Liver (tissue), 10 donors: ENCODE data around the gene SEC24C. TPM values are rescaled to one million over a fixed set of nuclear protein-coding genes. Genes with fewer than 3 reads are reported as not detected.

ENCODE experiments used
- DNase-seq: peaks from one replicate; pipeline ENCODE4 v3.0.0-alpha.2; 2017; ENCODE audit warnings: low spot score
- H3K27ac ChIP-seq, 2 donors: one replicate each; pipeline ENCODE4 v1.7.0; 2013; ENCODE audit warnings: inconsistent platforms in 2 of 2, low read length in 2 of 2, control low read depth in 1 of 2, low read depth in 1 of 2, mild to moderate bottlenecking in 1 of 2
- H3K27me3 ChIP-seq, 4 donors: one replicate each; pipeline versions ENCODE4 v1.6.1 to v1.7.0; 2013; ENCODE audit warnings: low read length in 3 of 4, inconsistent platforms in 1 of 4, mild to moderate bottlenecking in 1 of 4, moderate library complexity in 1 of 4; ENCODE audit not compliant: control insufficient read depth in 4 of 4, insufficient read depth in 4 of 4
- H3K36me3 ChIP-seq, 4 donors: one replicate each; pipeline versions ENCODE4 v1.6.1 to v1.7.0; 2013; ENCODE audit warnings: low read length in 3 of 4, mild to moderate bottlenecking in 3 of 4, low read depth in 1 of 4, moderate library complexity in 1 of 4; ENCODE audit not compliant: control insufficient read depth in 4 of 4, insufficient read depth in 3 of 4
- H3K4me1 ChIP-seq, 4 donors: one replicate each; pipeline versions ENCODE4 v1.6.1 to v1.7.0; 2013; ENCODE audit warnings: low read length in 3 of 4, mild to moderate bottlenecking in 3 of 4, moderate library complexity in 1 of 4; ENCODE audit not compliant: control insufficient read depth in 4 of 4, insufficient read depth in 4 of 4
- H3K4me3 ChIP-seq, 3 donors: one replicate each; pipeline versions ENCODE4 v1.6.1 to v1.7.0; 2013; ENCODE audit warnings: low read length in 3 of 3, control low read depth in 1 of 3, low read depth in 1 of 3, mild to moderate bottlenecking in 1 of 3
- H3K9ac ChIP-seq, 2 donors: one replicate each; pipeline ENCODE4 v1.7.0; 2013; ENCODE audit warnings: low read length in 2 of 2, mild to moderate bottlenecking in 2 of 2, moderate library complexity in 2 of 2, control low read depth in 1 of 2, low read depth in 1 of 2
- H3K9me3 ChIP-seq, 4 donors: one replicate each; pipeline versions ENCODE4 v1.6.1 to v1.7.0; 2013; ENCODE audit warnings: low read length in 3 of 4; ENCODE audit not compliant: control insufficient read depth in 4 of 4
- EGR1 ChIP-seq, 2 donors: IDR thresholded peaks; 2 replicates each; pipeline ENCODE4 v1.6.1; 2016 to 2018; ENCODE audit warnings: antibody characterized with exemption in 2 of 2, low read depth in 2 of 2
- FOXA1 ChIP-seq: IDR thresholded peaks from 2 replicates; pipeline ENCODE4 v1.6.1; 2016; ENCODE audit warnings: antibody characterized with exemption
- FOXA2 ChIP-seq: IDR thresholded peaks from 2 replicates; pipeline ENCODE4 v1.6.1; 2016; ENCODE audit warnings: antibody characterized with exemption
- GABPA ChIP-seq, 2 donors: IDR thresholded peaks in 1 of 2; conservative IDR thresholded peaks in 1 of 2; 2 replicates each; pipeline ENCODE4 v1.6.1; 2016; ENCODE audit warnings: antibody characterized with exemption in 2 of 2, mild to moderate bottlenecking in 1 of 2, moderate library complexity in 1 of 2
- HNF4A ChIP-seq, 2 donors: conservative IDR thresholded peaks; 2 replicates each; pipeline ENCODE4 v1.6.1; 2016; ENCODE audit warnings: antibody characterized with exemption in 2 of 2, mild to moderate bottlenecking in 2 of 2
- HNF4G ChIP-seq: IDR thresholded peaks from 2 replicates; pipeline ENCODE4 v1.6.1; 2016; ENCODE audit warnings: antibody characterized with exemption
- JUND ChIP-seq, 2 donors: IDR thresholded peaks; 2 replicates each; pipeline ENCODE4 v1.6.1; 2016; ENCODE audit warnings: antibody characterized with exemption in 2 of 2
- NR2F2 ChIP-seq: IDR thresholded peaks from 2 replicates; pipeline ENCODE4 v1.6.1; 2016; ENCODE audit warnings: antibody characterized with exemption
- RAD21 ChIP-seq, 2 donors: IDR thresholded peaks; 2 replicates each; pipeline ENCODE4 v1.6.1; 2016; ENCODE audit warnings: antibody characterized with exemption in 2 of 2, mild to moderate bottlenecking in 2 of 2
- RXRA ChIP-seq, 2 donors: IDR thresholded peaks; 2 replicates each; pipeline ENCODE4 v1.6.1; 2017 to 2018; ENCODE audit warnings: antibody characterized with exemption in 2 of 2, mild to moderate bottlenecking in 1 of 2
- SP1 ChIP-seq: IDR thresholded peaks from 2 replicates; pipeline ENCODE4 v1.6.1; 2018; ENCODE audit warnings: antibody characterized with exemption, mild to moderate bottlenecking
- TAF1 ChIP-seq: conservative IDR thresholded peaks from 2 replicates; pipeline ENCODE4 v1.6.1; 2016; ENCODE audit warnings: antibody characterized with exemption, mild to moderate bottlenecking
- YY1 ChIP-seq: IDR thresholded peaks from 2 replicates; pipeline ENCODE4 v1.6.1; 2016; ENCODE audit warnings: antibody characterized with exemption, mild to moderate bottlenecking
- WGBS: extraction: QIAGEN DNeasy Blood & Tissue Kit; methylation state at CpG from one replicate; pipeline ENCODE4 v1.1.7; 2013; 5-methylcytosine and 5-hydroxymethylcytosine counted together
- polyA plus RNA-seq, 2 donors: library from polyadenylated mRNA; stranded (reverse) in 1 of 2; unstranded in 1 of 2; fragments of 200-250 nt in 1 of 2; fragments of >200 nt in 1 of 2; fragmentation: Nextera tagmentation in 1 of 2; extraction: Ambion mirVana in 1 of 2; gene quantifications; one replicate each; pipeline versions ENCODE4 v1.2.1 to v1.2.3, GENCODE V29; 2013 to 2015
- small RNA-seq: library from RNA; depleted of rRNA; stranded (forward); fragments of <200 nt; gene quantifications from one replicate; pipeline ENCODE3, GENCODE V24; 2014
- total RNA-seq, 2 donors: library from RNA; depleted of rRNA; stranded (reverse); fragments of >200 nt; gene quantifications; one replicate each; pipeline ENCODE4 v1.2.3, GENCODE V29; 2014
- TF ChIP-seq, protein P1 (sequence below): IDR thresholded peaks from 2 replicates; pipeline ENCODE4 v1.6.1; 2016; ENCODE audit warnings: antibody characterized with exemption
- TF ChIP-seq, protein P2 (sequence below): fragments of 150-350 bp; IDR thresholded peaks from 2 replicates; pipeline ENCODE4 v1.5.1; 2017; ENCODE audit warnings: improper control_type of control experiment, low read depth, low read length; ENCODE audit not compliant: missing input control
- TF ChIP-seq, protein P3 (sequence below): IDR thresholded peaks from 2 replicates; pipeline ENCODE4 v1.6.1; 2016; ENCODE audit warnings: antibody characterized with exemption
- TF ChIP-seq, protein P4 (sequence below): IDR thresholded peaks from 2 replicates; pipeline ENCODE4 v1.6.1; 2016; ENCODE audit warnings: antibody characterized with exemption
- TF ChIP-seq, protein P5 (sequence below): IDR thresholded peaks from 2 replicates; pipeline ENCODE4 v1.6.1; 2016; ENCODE audit warnings: antibody characterized with exemption, mild to moderate bottlenecking
- donor health status: healthy.
- donor health status: healthy.
- donor health status: healthy.
- donor health status: healthy.
- donor health status: healthy.

SEC24C gene
- total and polyA plus RNA-seq, 4 donors: 15.0 to 48.1 (median 40.9) TPM

DNA sequence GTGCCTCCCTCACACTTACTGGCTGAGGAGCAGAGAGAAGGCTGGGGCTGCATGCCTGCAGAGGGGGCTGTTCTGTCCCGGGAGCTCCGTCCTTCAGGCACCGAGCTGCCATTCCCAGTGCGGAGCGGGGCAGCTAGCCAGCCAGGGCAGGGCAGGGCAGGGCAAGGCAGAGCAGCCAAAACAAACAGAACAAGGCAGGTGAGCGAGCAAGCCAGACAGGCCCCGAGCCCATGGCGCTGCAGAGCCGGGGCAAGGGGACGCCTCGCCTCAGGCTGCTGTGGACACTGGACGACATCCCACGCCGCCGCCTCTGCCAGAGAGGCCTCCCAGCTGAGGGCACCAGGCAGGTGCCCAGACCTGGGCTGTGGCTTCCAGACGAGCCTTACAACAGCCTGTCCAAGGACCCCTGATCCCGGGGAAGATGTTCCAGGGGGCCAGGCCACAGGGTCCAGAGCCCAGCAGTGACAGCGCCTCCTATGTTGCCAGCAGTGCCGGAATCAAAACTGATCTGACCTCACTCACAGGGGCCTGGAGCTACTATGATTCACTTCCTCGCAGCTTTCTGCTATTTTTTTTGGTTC is 75.4 kb downstream of the SEC24C start:
- DNase-seq: peak; percentile 61
- no peak overlapping the region for H3K9ac ChIP-seq
- 29% methylated on average over 20 of the region's 20 CpGs for WGBS
- H3K27me3 ChIP-seq: no peaks in the 10 kb centered on the region
- no peak overlapping the region for H3K4me3 ChIP-seq
- H3K36me3 ChIP-seq: peaks cover 0 to 5% (median 1%) of the 10 kb centered on the region in 4 donors
- peak overlapping the region; percentile 56 to 81 for H3K27ac ChIP-seq
- no peaks in the 10 kb centered on the region for H3K9me3 ChIP-seq
- H3K4me1 ChIP-seq: peaks cover 18 to 38% (median 35%) of the 10 kb centered on the region in 4 donors
- TF ChIP-seq NR2F2 (peak; percentile 19), TAF1 (no peak), FOXA2 (peak; percentile 86), GABPA (IDR thresholded peaks at IDR 0.05 in 1 of 2, conservative IDR thresholded peaks at IDR 0.05 in 1 of 2) (peak in 1 of 2 donors; percentile 46), HNF4A (conservative IDR thresholded peaks at IDR 0.05) (peak; percentile 81 to 90), SP1 (peak; percentile 90), HNF4G (no peak), EGR1 (IDR thresholded peaks at IDR 0.05; ENCODE audit: low read depth in 2 of 2) (no peak), RXRA (IDR thresholded peaks at IDR 0.05) (peak; percentile 85 to 91), YY1 (peak; percentile 84), FOXA1 (peak; percentile 92), RAD21 (IDR thresholded peaks at IDR 0.05) (peak; percentile 44 to 59), JUND (IDR thresholded peaks at IDR 0.05) (peak in 1 of 2 donors; percentile 58)
- TF ChIP-seq, protein P1, sequence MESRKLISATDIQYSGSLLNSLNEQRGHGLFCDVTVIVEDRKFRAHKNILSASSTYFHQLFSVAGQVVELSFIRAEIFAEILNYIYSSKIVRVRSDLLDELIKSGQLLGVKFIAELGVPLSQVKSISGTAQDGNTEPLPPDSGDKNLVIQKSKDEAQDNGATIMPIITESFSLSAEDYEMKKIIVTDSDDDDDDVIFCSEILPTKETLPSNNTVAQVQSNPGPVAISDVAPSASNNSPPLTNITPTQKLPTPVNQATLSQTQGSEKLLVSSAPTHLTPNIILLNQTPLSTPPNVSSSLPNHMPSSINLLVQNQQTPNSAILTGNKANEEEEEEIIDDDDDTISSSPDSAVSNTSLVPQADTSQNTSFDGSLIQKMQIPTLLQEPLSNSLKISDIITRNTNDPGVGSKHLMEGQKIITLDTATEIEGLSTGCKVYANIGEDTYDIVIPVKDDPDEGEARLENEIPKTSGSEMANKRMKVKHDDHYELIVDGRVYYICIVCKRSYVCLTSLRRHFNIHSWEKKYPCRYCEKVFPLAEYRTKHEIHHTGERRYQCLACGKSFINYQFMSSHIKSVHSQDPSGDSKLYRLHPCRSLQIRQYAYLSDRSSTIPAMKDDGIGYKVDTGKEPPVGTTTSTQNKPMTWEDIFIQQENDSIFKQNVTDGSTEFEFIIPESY: peak; percentile 21
- TF ChIP-seq, protein P2, sequence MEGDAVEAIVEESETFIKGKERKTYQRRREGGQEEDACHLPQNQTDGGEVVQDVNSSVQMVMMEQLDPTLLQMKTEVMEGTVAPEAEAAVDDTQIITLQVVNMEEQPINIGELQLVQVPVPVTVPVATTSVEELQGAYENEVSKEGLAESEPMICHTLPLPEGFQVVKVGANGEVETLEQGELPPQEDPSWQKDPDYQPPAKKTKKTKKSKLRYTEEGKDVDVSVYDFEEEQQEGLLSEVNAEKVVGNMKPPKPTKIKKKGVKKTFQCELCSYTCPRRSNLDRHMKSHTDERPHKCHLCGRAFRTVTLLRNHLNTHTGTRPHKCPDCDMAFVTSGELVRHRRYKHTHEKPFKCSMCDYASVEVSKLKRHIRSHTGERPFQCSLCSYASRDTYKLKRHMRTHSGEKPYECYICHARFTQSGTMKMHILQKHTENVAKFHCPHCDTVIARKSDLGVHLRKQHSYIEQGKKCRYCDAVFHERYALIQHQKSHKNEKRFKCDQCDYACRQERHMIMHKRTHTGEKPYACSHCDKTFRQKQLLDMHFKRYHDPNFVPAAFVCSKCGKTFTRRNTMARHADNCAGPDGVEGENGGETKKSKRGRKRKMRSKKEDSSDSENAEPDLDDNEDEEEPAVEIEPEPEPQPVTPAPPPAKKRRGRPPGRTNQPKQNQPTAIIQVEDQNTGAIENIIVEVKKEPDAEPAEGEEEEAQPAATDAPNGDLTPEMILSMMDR: no peak
- TF ChIP-seq, protein P3, sequence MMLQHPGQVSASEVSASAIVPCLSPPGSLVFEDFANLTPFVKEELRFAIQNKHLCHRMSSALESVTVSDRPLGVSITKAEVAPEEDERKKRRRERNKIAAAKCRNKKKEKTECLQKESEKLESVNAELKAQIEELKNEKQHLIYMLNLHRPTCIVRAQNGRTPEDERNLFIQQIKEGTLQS: no peak
- TF ChIP-seq, protein P4, sequence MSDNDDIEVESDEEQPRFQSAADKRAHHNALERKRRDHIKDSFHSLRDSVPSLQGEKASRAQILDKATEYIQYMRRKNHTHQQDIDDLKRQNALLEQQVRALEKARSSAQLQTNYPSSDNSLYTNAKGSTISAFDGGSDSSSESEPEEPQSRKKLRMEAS: no peak
- TF ChIP-seq, protein P5, sequence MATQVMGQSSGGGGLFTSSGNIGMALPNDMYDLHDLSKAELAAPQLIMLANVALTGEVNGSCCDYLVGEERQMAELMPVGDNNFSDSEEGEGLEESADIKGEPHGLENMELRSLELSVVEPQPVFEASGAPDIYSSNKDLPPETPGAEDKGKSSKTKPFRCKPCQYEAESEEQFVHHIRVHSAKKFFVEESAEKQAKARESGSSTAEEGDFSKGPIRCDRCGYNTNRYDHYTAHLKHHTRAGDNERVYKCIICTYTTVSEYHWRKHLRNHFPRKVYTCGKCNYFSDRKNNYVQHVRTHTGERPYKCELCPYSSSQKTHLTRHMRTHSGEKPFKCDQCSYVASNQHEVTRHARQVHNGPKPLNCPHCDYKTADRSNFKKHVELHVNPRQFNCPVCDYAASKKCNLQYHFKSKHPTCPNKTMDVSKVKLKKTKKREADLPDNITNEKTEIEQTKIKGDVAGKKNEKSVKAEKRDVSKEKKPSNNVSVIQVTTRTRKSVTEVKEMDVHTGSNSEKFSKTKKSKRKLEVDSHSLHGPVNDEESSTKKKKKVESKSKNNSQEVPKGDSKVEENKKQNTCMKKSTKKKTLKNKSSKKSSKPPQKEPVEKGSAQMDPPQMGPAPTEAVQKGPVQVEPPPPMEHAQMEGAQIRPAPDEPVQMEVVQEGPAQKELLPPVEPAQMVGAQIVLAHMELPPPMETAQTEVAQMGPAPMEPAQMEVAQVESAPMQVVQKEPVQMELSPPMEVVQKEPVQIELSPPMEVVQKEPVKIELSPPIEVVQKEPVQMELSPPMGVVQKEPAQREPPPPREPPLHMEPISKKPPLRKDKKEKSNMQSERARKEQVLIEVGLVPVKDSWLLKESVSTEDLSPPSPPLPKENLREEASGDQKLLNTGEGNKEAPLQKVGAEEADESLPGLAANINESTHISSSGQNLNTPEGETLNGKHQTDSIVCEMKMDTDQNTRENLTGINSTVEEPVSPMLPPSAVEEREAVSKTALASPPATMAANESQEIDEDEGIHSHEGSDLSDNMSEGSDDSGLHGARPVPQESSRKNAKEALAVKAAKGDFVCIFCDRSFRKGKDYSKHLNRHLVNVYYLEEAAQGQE: peak; percentile 81

Small RNA genes lying within 50 kb of the gene (small RNA-seq; reads per million reads assigned to genes)
- gene AC022400.4 (not detected), gene AC022400.9 (not detected), gene RNA5SP320 (not detected), gene ZSWIM8-AS1 (not detected)

Other genes with a start within 250 kb of the SEC24C start
- gene PPP3CB, start 248.3 kb upstream of the SEC24C start, total RNA-seq: 10 to 100 TPM; 15.6 to 22.4 TPM
- gene PPP3CB, start 248.3 kb upstream of the SEC24C start, polyA plus RNA-seq: 1 to 10 TPM; 5.7 to 7.1 TPM
- 1 to 10 TPM; 3.6 to 9.0 TPM for gene USP54, start 153.0 kb upstream of the SEC24C start, total RNA-seq
- gene USP54, start 153.0 kb upstream of the SEC24C start, polyA plus RNA-seq: 10 to 100 TPM in 1 of 2 donors, 1 to 10 TPM in 1; 1.3 to 10.4 TPM
- under 1 TPM; 0.17 to 0.23 TPM for gene MYOZ1, start 102.9 kb upstream of the SEC24C start, total RNA-seq
- gene MYOZ1, start 102.9 kb upstream of the SEC24C start, polyA plus RNA-seq: under 1 TPM in 1 of 2 donors, not detected in 1; 0.14 TPM
- gene SYNPO2L, start 88.3 kb upstream of the SEC24C start, total RNA-seq: under 1 TPM in 1 of 2 donors, not detected in 1; under 0.01 TPM
- under 1 TPM in 1 of 2 donors, not detected in 1; 0.02 TPM for gene SYNPO2L, start 88.3 kb upstream of the SEC24C start, polyA plus RNA-seq
- 1 to 10 TPM; 3.3 to 9.1 TPM for gene AGAP5, start 46.3 kb upstream of the SEC24C start, total RNA-seq
- gene AGAP5, start 46.3 kb upstream of the SEC24C start, polyA plus RNA-seq: 1 to 10 TPM; 1.4 to 1.7 TPM
- gene CHCHD1, start 37.7 kb downstream of the SEC24C start, total RNA-seq: 10 to 100 TPM in 1 of 2 donors, 1 to 10 TPM in 1; 7.6 to 13.7 TPM
- 10 to 100 TPM; 32.5 to 47.4 TPM for gene CHCHD1, start 37.7 kb downstream of the SEC24C start, polyA plus RNA-seq
- 10 to 100 TPM; 35.3 to 66.2 TPM for gene ZSWIM8, start 41.2 kb downstream of the SEC24C start, total RNA-seq
- gene ZSWIM8, start 41.2 kb downstream of the SEC24C start, polyA plus RNA-seq: 10 to 100 TPM; 33.3 to 53.4 TPM
- 10 to 100 TPM; 11.4 to 14.0 TPM for gene NDST2, start 67.2 kb downstream of the SEC24C start, total RNA-seq
- 1 to 10 TPM; 6.5 to 7.6 TPM for gene NDST2, start 67.2 kb downstream of the SEC24C start, polyA plus RNA-seq
- 10 to 100 TPM in 1 of 2 donors, 1 to 10 TPM in 1; 9.3 to 18.3 TPM for gene CAMK2G, start 130.2 kb downstream of the SEC24C start, total RNA-seq
- 10 to 100 TPM in 1 of 2 donors, 1 to 10 TPM in 1; 6.8 to 10.4 TPM for gene CAMK2G, start 130.2 kb downstream of the SEC24C start, polyA plus RNA-seq
- gene PLAU, start 166.8 kb downstream of the SEC24C start, total RNA-seq: 1 to 10 TPM in 1 of 2 donors, under 1 TPM in 1; 0.67 to 1.0 TPM
- gene PLAU, start 166.8 kb downstream of the SEC24C start, polyA plus RNA-seq: under 1 TPM; 0.40 to 0.91 TPM